Measurements from ENCODE around the gene ABR. TPM values are rescaled to one million over a fixed set of nuclear protein-coding genes. Genes with fewer than 3 reads are reported as not detected.
"Not testable (repeated sequence)": the region's sequence is repeated elsewhere in the genome, so short reads cannot be mapped to it uniquely, and the experiment has no call there.

The ABR gene
- total RNA-seq, 1 donor from 2014 or later, result 56.1 TPM

- no peak for DNase-seq
Measured at GRCh38 chr17:981292-981658, 198.5 kb downstream of the ABR start.

GRCh38 chr17:980406-981291, 199.1 kb downstream of the ABR start:
- peak; percentile 96 for DNase-seq

- DNase-seq, result peak; percentile 93
Measured at GRCh38 chr17:979539-980405, 200.0 kb downstream of the ABR start, which contains the start of gene NXN. NXN (minus strand) TSS chr17:979776.

- no peak for DNase-seq
Measured at GRCh38 chr17:979212-979538, 200.6 kb downstream of the ABR start.

- DNase-seq, result peak; percentile 64
Measured at GRCh38 chr17:978103-979093, 201.4 kb downstream of the ABR start.

GRCh38 chr17:977166-977565, 202.6 kb downstream of the ABR start:
- no peak for DNase-seq

- no peak for DNase-seq
Measured at GRCh38 chr17:976312-976711, 203.5 kb downstream of the ABR start.

- DNase-seq, result no peak
Measured at GRCh38 chr17:975371-975915, 204.3 kb downstream of the ABR start.

GRCh38 chr17:974778-975177, 205.0 kb downstream of the ABR start:
- DNase-seq, result not testable (repeated sequence)

- no peak for DNase-seq
Measured at GRCh38 chr17:973053-973452, 206.7 kb downstream of the ABR start.

GRCh38 chr17:971861-972260, 207.9 kb downstream of the ABR start:
- not testable (repeated sequence) for DNase-seq

GRCh38 chr17:970364-970763, 209.4 kb downstream of the ABR start:
- no peak for DNase-seq

GRCh38 chr17:969811-970355, 209.9 kb downstream of the ABR start:
- peak; percentile 78 for DNase-seq

- DNase-seq, result peak; percentile 74
Measured at GRCh38 chr17:968812-969730, 210.7 kb downstream of the ABR start.

GRCh38 chr17:967122-967521, 212.7 kb downstream of the ABR start:
- DNase-seq, result no peak

GRCh38 chr17:965311-965989, 214.3 kb downstream of the ABR start:
- DNase-seq, result no peak

GRCh38 chr17:964876-965275, 214.9 kb downstream of the ABR start:
- no peak for DNase-seq

- no peak for DNase-seq
Measured at GRCh38 chr17:962670-963069, 217.1 kb downstream of the ABR start.

- no peak for DNase-seq
Measured at GRCh38 chr17:962166-962565, 217.6 kb downstream of the ABR start.
